Measurements from ENCODE around the gene CRB3.

- TF ChIP-seq, protein P1, sequence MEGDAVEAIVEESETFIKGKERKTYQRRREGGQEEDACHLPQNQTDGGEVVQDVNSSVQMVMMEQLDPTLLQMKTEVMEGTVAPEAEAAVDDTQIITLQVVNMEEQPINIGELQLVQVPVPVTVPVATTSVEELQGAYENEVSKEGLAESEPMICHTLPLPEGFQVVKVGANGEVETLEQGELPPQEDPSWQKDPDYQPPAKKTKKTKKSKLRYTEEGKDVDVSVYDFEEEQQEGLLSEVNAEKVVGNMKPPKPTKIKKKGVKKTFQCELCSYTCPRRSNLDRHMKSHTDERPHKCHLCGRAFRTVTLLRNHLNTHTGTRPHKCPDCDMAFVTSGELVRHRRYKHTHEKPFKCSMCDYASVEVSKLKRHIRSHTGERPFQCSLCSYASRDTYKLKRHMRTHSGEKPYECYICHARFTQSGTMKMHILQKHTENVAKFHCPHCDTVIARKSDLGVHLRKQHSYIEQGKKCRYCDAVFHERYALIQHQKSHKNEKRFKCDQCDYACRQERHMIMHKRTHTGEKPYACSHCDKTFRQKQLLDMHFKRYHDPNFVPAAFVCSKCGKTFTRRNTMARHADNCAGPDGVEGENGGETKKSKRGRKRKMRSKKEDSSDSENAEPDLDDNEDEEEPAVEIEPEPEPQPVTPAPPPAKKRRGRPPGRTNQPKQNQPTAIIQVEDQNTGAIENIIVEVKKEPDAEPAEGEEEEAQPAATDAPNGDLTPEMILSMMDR (conservative IDR thresholded peaks at IDR 0.05; ENCODE audit: low read depth, low read length): no peak
- TF ChIP-seq EZH2 (IDR thresholded peaks at IDR 0.05; ENCODE audit: borderline replicate concordance, low read depth, low read length, poor library complexity, severe bottlenecking): no peak
Measured at GRCh38 chr19:6459262-6460098, 4.6 kb upstream of the CRB3 start, which contains the start of gene SLC25A23.

All from A673 (cell line).